HG03159 (cell line): ENCODE measurements around the gene CRAMP1.

ENCODE experiments used
- ATAC-seq: cut with Tn5 transposase; IDR thresholded peaks from one replicate; pipeline ENCODE4 v1.9.1; 2021; ENCODE audit warnings: mild to moderate bottlenecking, moderate library complexity; ENCODE audit not compliant: unreplicated experiment

The CRAMP1 gene

GRCh38 chr16:1654505-1655268 lies 42.5 kb downstream of the CRAMP1 start:
- ATAC-seq = no peak

- no peak for ATAC-seq
These were observed 43.2 kb downstream of the CRAMP1 start for GRCh38 chr16:1655269-1655807.

GRCh38 chr16:1655909-1656807 lies 44.0 kb downstream of the CRAMP1 start:
- ATAC-seq = no peak

- ATAC-seq = no peak
These were observed 44.9 kb downstream of the CRAMP1 start for GRCh38 chr16:1656808-1657617.

GRCh38 chr16:1657841-1658240 lies 45.7 kb downstream of the CRAMP1 start:
- no peak for ATAC-seq

- no peak for ATAC-seq
These were observed 46.9 kb downstream of the CRAMP1 start for GRCh38 chr16:1659031-1659430.

GRCh38 chr16:1661826-1662225 lies 49.7 kb downstream of the CRAMP1 start:
- ATAC-seq = no peak

GRCh38 chr16:1662543-1662942 lies 50.4 kb downstream of the CRAMP1 start:
- no peak for ATAC-seq

GRCh38 chr16:1665829-1666228 lies 53.7 kb downstream of the CRAMP1 start:
- ATAC-seq = no peak

- no peak for ATAC-seq
These were observed 54.2 kb downstream of the CRAMP1 start for GRCh38 chr16:1666316-1666715.

- no peak for ATAC-seq
These were observed 55.1 kb downstream of the CRAMP1 start for GRCh38 chr16:1667271-1667670.

- ATAC-seq = no peak
These were observed 55.8 kb downstream of the CRAMP1 start for GRCh38 chr16:1667916-1668315.

- no peak for ATAC-seq
These were observed 56.6 kb downstream of the CRAMP1 start for GRCh38 chr16:1668612-1669319.

- no peak for ATAC-seq
These were observed 57.5 kb downstream of the CRAMP1 start for GRCh38 chr16:1669698-1670097.

GRCh38 chr16:1670371-1670770 lies 58.2 kb downstream of the CRAMP1 start:
- no peak for ATAC-seq

GRCh38 chr16:1670866-1671265 lies 58.7 kb downstream of the CRAMP1 start:
- no peak for ATAC-seq

- ATAC-seq = no peak
These were observed 61.4 kb downstream of the CRAMP1 start for GRCh38 chr16:1673424-1674151.

GRCh38 chr16:1674306-1674705 lies 62.1 kb downstream of the CRAMP1 start:
- no peak for ATAC-seq

GRCh38 chr16:1674751-1675664 lies 62.8 kb downstream of the CRAMP1 start:
- ATAC-seq = no peak
